Smooth muscle cell of the brain vasculature (primary cell): ENCODE data around the gene SH3D21.

Experiments used
- DNase-seq: peaks from one replicate; pipeline ENCODE4 v3.0.0-alpha.2; 2012; ENCODE audit warnings: low read depth, low spot score

The SH3D21 gene

GRCh38 chr1:36306210-36306901 lies at the start of gene SH3D21:
Gene SH3D21, plus strand, starts transcription at chr1:36306368. Its CDS starts 53 bp downstream, at chr1:36306421.
- no peak for DNase-seq

- DNase-seq = no peak
Measured at GRCh38 chr1:36256558-36257374, 49.4 kb upstream of the SH3D21 start.

GRCh38 chr1:36257375-36257767 lies 48.8 kb upstream of the SH3D21 start:
- DNase-seq = no peak

- DNase-seq = no peak
Measured at GRCh38 chr1:36258960-36259344, 47.2 kb upstream of the SH3D21 start.

- DNase-seq = no peak
Measured at GRCh38 chr1:36268981-36269380, 37.2 kb upstream of the SH3D21 start.

GRCh38 chr1:36269408-36269838 lies 36.7 kb upstream of the SH3D21 start:
- DNase-seq = no peak

- no peak for DNase-seq
Measured at GRCh38 chr1:36273024-36273423, 33.1 kb upstream of the SH3D21 start.

- DNase-seq = no peak
Measured at GRCh38 chr1:36274201-36274600, 32.0 kb upstream of the SH3D21 start.

- DNase-seq = no peak
Measured at GRCh38 chr1:36276688-36277087, 29.5 kb upstream of the SH3D21 start.

- no peak for DNase-seq
Measured at GRCh38 chr1:36279110-36279788, 26.9 kb upstream of the SH3D21 start.

GRCh38 chr1:36279789-36280296 lies 26.3 kb upstream of the SH3D21 start:
- DNase-seq = no peak

- DNase-seq = no peak
Measured at GRCh38 chr1:36284061-36284460, 22.1 kb upstream of the SH3D21 start.

- DNase-seq = no peak
Measured at GRCh38 chr1:36284517-36284916, 21.7 kb upstream of the SH3D21 start.

- peak; percentile 84 for DNase-seq
Measured at GRCh38 chr1:36285443-36286101, 20.6 kb upstream of the SH3D21 start.

- no peak for DNase-seq
Measured at GRCh38 chr1:36286802-36287201, 19.4 kb upstream of the SH3D21 start.

GRCh38 chr1:36287595-36287994 lies 18.6 kb upstream of the SH3D21 start:
- no peak for DNase-seq

GRCh38 chr1:36295390-36295789 lies 10.8 kb upstream of the SH3D21 start:
- DNase-seq = no peak

GRCh38 chr1:36297062-36297461 lies 9.1 kb upstream of the SH3D21 start:
- no peak for DNase-seq

GRCh38 chr1:36298640-36299039 lies 7.5 kb upstream of the SH3D21 start:
- no peak for DNase-seq

- no peak for DNase-seq
Measured at GRCh38 chr1:36300526-36300925, 5.6 kb upstream of the SH3D21 start.

GRCh38 chr1:36301220-36301619 lies 4.9 kb upstream of the SH3D21 start:
- no peak for DNase-seq

- no peak for DNase-seq
Measured at GRCh38 chr1:36303244-36303643, 2.9 kb upstream of the SH3D21 start.
